Neutrophil (primary cell): ENCODE results near the gene TPO.

Experiments
- H3K27ac ChIP-seq: fragments of 200-600 bp; sonication (generic); 2 replicates; pipeline ENCODE4 v1.5.1; 2016; ENCODE audit warnings: mild to moderate bottlenecking, moderate library complexity
- H3K27me3 ChIP-seq: fragments of 200-600 bp; sonication (generic); 2 replicates; pipeline ENCODE4 v1.6.0; 2016; ENCODE audit warnings: mild to moderate bottlenecking
- H3K36me3 ChIP-seq: fragments of 200-600 bp; sonication (generic); 2 replicates; pipeline ENCODE4 v1.5.1; 2017
- H3K4me1 ChIP-seq, 2 experiments: fragments of 200-600 bp in 1 of 2; sonication (generic) in 1 of 2; 1 replicate in 1 of 2; 2 replicates in 1 of 2; pipeline versions ENCODE4 v1.5.1 to v1.6.1; 2013 to 2016; ENCODE audit warnings: low read depth in 1 of 2, low read length in 1 of 2, mild to moderate bottlenecking in 1 of 2, moderate library complexity in 1 of 2; ENCODE audit not compliant: control insufficient read depth in 1 of 2, insufficient read depth in 1 of 2
- H3K4me3 ChIP-seq, 2 experiments: fragments of 200-600 bp in 1 of 2; sonication (generic) in 1 of 2; 1 replicate in 1 of 2; 2 replicates in 1 of 2; pipeline ENCODE4 v1.5.1; 2013 to 2016; ENCODE audit warnings: low read depth in 1 of 2, low read length in 1 of 2, mild to moderate bottlenecking in 1 of 2, moderate library complexity in 1 of 2
- H3K9me3 ChIP-seq: fragments of 200-600 bp; sonication (generic); 2 replicates; pipeline ENCODE4 v1.5.1; 2016
- TF ChIP-seq, protein P1 (sequence below): fragments of 200-600 bp; sonication (generic); IDR thresholded peaks from 2 replicates; pipeline ENCODE4 v1.5.1; 2016; ENCODE audit warnings: antibody characterized with exemption

Gene TPO

DNA sequence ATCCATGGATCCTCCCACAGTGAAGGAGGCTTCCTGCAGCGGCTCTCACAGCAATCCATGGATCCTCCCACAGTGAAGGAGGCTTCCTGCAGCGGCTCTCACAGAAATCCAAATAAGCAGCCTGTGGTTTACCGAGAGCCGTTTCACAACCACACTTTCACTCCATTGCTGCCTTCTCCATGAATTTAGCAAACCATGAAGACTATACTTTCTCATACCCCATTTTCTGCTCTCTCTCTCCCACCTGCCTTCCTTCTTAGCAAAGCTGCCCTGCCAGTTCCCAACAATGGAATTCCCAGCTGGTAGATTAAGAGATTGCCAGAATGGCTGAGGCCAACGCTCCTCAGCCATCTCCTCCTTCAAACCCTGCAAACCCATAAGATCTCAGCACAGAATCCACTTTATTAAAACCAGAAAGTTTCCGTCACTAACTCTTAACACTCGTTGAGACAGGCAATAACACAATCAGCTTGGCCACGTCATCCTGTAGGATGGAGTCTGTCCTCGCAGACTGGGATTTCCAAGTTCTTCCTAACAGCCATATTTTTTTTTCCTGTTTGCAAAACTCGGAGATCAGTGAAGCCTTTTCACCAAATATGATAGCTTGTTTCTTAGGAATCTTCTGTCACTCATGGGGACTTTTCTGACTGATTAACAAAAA, 168.8 kb downstream of the TPO start:
- TF ChIP-seq, protein P1, sequence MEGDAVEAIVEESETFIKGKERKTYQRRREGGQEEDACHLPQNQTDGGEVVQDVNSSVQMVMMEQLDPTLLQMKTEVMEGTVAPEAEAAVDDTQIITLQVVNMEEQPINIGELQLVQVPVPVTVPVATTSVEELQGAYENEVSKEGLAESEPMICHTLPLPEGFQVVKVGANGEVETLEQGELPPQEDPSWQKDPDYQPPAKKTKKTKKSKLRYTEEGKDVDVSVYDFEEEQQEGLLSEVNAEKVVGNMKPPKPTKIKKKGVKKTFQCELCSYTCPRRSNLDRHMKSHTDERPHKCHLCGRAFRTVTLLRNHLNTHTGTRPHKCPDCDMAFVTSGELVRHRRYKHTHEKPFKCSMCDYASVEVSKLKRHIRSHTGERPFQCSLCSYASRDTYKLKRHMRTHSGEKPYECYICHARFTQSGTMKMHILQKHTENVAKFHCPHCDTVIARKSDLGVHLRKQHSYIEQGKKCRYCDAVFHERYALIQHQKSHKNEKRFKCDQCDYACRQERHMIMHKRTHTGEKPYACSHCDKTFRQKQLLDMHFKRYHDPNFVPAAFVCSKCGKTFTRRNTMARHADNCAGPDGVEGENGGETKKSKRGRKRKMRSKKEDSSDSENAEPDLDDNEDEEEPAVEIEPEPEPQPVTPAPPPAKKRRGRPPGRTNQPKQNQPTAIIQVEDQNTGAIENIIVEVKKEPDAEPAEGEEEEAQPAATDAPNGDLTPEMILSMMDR = no peak
- Histone ChIP-seq H3K9me3 (no peaks in the 10 kb centered on the region), H3K27ac (no peak overlapping the region), H3K4me3 (no peak overlapping the region), H3K27me3 (no peaks in the 10 kb centered on the region), H3K4me1 (no peaks in the 10 kb centered on the region), H3K36me3 (no peaks in the 10 kb centered on the region)

DNA sequence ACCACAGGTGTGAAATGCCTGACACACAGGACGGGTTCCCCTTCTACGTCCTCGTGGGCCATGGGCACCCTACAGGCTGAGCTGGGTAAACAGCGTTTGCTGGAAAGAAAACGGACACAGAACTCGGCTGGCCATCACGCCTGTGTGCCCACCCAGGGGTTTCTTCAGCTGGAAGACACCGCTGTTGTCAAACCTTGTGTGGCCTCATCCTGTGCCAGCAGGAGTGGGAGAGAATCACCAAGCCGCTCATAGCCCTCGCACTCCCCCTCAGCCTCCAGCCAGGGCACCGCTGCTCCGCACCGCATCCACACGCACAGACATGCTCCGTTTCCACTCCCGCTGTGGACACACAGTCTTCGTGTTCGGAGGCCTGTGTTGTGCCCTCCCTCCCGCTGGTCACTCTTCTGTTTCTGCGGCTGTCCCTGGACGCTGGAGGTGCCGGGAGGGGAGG, 169.7 kb downstream of the TPO start:
- TF ChIP-seq, protein P1 = no peak
- no peaks in the 10 kb centered on the region for H3K9me3 ChIP-seq
- H3K4me1 ChIP-seq = no peaks in the 10 kb centered on the region
- H3K27ac ChIP-seq = no peak overlapping the region
- H3K36me3 ChIP-seq = no peaks in the 10 kb centered on the region
- H3K4me3 ChIP-seq = no peak overlapping the region
- no peaks in the 10 kb centered on the region for H3K27me3 ChIP-seq

DNA sequence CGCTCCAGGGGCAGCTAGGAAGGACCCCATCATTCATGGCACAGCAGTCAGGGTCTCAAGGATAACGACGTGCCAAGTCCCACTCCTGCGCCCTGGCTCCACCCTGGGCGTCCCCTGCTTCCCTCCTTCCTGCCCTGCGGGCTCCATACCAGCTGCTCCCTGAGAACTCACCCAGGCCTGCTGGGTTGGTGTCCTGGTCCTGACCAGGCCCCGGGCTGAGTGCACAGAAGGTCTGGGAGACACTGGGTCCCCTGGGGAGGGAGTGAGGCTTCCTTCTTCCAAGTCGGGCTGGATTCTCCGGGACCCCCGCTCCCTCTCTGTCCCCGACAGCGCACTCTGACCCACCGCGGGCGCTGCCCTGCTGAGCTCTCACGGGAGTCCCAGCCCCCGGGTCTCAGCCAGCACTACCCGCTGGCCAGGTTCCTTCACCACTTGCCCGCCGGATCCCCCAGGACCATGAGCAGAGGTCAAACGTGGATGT, 170.8 kb downstream of the TPO start:
- no peaks in the 10 kb centered on the region for H3K36me3 ChIP-seq
- no peaks in the 10 kb centered on the region for H3K27me3 ChIP-seq

DNA sequence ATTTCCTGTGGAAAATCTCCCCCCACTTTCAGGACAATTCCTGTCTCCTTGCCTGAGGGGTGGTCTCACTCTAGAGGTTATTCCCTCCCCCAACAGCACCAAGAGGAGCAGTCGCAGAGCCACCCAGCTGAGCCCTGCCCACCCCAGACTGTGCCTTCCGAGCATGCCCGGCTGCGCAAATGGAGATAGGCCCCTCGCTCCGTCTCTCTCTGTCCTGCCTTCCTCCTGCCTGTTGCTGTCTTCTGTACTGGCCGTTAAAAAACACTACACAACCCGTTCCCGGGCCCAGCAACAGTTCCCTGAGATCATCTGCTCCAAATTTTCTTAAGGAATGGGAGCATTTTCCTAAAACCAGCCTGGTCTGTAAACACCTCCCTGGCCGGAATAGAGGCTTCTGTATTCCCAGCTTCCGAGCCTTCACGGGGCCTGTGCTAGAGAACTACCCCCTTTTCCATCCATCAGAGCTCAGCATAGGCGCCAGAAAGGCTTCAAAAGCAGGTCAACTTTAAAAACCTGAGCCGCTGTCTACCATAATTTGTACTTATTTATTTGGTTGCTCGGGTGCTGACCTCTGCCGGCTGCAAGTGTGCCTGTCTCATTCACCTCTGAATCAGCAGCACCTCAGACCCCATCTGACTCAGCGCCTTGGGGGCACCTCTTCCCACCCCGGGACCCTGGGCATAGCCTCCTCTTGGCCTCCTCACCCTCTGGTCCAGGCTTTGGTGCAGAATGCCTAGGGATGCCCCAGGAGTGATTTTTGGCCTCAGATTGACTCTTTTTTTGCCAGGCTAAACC, 171.6 kb downstream of the TPO start:
- TF ChIP-seq, protein P1 = no peak
- Histone ChIP-seq H3K27me3 (peaks cover 4% of the 10 kb centered on the region), H3K4me1 (no peaks in the 10 kb centered on the region), H3K36me3 (no peaks in the 10 kb centered on the region), H3K9me3 (no peaks in the 10 kb centered on the region), H3K4me3 (no peak overlapping the region), H3K27ac (no peak overlapping the region)

More for the DNA sequence above, 170.8 kb downstream of the TPO start:
- Histone ChIP-seq H3K4me1 (no peaks in the 10 kb centered on the region), H3K27ac (no peak overlapping the region), H3K9me3 (no peaks in the 10 kb centered on the region), H3K4me3 (no peak overlapping the region)
- TF ChIP-seq, protein P1 = no peak

DNA sequence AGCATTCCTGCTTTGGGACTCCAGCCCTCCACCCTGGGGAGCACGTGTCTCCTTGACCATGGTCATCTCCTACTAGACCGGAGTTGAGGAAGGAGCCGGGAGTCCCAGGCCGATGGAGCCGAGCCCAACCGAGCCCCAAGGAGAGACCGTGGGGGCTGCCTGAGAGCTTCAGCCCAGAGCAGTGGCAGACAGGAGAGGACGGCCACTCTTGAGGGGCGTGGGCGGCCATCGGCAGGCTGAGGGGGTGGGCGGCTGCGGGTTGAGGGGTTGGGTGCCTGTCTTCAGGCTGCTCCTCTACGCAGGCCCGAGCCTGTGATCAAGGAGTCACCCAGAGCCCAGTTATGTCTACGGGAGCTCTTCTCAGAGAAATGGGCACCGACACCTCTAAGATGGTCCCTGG, 172.4 kb downstream of the TPO start:
- Histone ChIP-seq H3K36me3 (no peaks in the 10 kb centered on the region), H3K27ac (no peak overlapping the region), H3K4me3 (no peak overlapping the region), H3K27me3 (peaks cover 4% of the 10 kb centered on the region), H3K9me3 (no peaks in the 10 kb centered on the region), H3K4me1 (no peaks in the 10 kb centered on the region)
- TF ChIP-seq, protein P1 = no peak
